ENCODE data around the gene GRSF1. TPM values are rescaled to one million over a fixed set of nuclear protein-coding genes. Genes with fewer than 3 reads are reported as not detected.
"Not testable (repeated sequence)": the region's sequence is repeated elsewhere in the genome, so short reads cannot be mapped to it uniquely, and the experiment has no call there.

The GRSF1 gene
- total RNA-seq, 1 experiment from 2014 or later, result 61.5 TPM

DNA sequence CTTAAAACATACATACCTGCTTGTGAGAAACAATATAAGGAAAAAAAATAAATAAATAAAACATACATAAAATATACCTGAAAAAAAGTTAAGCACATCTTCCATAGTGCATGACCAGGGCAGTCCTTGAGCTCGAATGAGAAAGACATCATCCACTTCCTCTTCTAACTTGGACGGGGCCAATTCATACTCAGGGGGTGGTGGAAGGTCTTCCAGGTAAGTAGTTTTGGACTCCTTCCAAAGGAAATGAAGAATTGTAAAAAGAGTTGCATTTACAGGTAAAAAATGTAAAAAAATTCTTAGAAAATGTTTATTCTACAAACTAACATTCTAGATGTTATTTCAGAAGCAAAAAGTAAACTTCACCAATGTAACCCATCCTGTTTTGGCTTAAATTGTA lies 3.6 kb downstream of the GRSF1 start:
- DNase-seq (ENCODE audit: low read depth), result no peak

DNA sequence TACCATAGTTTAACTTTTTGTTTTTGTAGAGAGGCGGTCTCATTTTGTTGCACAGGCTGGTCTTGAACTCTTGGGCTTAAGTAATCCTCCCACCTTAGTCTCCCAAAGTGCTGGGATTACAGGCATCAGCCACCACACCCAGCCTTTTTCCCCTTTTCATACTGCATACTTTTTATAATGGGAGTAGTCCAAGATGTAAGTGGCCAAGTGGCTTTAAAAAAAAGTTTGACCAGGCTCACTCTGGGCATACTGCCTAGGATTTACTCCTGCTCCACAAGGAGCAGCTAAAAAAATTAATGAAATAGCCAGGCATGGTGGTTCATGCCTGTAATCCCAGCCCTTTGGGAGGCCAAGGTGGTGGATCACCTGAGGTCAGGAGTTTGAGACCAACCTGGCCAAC lies 6.0 kb downstream of the GRSF1 start:
- DNase-seq (ENCODE audit: low read depth), result no peak

DNA sequence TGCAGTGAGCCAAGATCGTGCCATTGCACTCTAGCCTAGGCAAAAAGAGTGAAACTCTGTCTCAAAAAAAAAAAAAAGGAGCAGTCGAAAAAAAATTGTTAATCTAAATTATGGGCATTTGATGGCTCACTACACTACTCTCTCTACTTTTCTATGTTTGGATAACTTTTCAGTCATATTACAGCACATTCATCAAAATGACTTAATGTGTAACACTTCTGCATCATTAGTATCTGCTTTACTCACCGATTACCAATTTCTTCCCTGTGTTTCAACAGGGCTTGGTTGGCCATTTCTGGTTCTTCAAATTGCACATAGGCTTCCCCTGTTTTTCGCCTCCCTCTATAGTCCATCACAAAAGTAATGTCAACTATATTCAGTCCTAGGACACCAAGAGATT lies 8.4 kb downstream of the GRSF1 start:
- DNase-seq (ENCODE audit: low read depth), result no peak

DNA sequence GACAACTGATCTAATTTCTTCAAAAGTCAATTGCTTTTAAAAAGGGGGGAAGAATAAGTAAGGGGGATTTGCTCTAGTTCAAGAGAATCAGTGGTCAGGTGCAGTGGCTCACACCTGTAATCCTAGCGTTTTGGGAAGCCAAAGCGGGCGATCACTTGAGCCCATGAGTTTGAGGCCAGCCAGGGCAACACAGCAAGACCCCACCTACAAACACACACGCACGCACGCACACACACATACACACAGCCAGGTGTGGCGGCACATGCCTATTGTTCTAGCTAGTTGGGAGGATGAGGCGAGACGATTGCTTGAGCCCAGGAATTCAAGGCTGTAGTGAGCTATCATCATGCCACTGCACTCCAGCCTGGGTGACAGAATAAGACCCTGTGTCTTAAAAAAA lies 9.6 kb downstream of the GRSF1 start:
- no peak for DNase-seq (ENCODE audit: low read depth)

DNA sequence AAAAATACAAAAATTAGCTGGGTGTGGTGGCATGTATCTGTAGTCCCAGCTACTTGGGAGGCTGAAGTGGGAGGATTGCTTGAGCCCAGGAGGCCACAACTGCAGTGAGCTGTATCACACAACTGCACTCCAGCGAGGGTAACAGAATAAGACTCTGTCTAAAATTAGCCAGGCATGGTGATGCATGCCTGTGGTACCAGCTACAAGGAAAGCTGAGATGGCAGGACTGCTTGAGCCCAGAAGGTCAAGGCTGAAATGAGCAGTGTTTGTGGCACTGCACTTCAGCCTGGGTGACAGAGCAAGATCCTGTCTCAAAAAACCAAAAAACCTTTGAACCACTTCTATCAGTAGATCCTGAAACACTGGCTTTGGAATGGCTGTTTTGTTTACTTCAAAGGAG lies 10.2 kb downstream of the GRSF1 start:
- DNase-seq (ENCODE audit: low read depth), result no peak

DNA sequence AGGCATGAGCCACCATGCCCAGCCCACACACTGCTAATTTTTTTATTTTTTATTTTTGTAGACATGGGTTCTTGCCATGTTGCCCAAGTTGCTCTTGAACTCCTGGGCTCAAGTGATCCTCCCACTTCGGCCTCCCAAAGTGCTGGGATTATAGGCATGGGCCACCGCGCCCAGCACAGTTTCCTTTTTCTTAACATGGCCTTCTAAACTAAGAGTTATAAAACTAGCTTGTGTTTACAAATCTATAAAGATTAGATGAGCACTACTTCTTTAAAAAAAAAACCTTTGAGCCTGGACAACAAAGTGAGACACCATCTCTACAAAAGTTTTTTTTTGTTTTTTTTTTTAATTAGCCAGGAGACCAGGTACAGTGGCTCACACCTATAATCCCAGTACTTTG lies 10.7 kb downstream of the GRSF1 start:
- no peak for DNase-seq (ENCODE audit: low read depth)

DNA sequence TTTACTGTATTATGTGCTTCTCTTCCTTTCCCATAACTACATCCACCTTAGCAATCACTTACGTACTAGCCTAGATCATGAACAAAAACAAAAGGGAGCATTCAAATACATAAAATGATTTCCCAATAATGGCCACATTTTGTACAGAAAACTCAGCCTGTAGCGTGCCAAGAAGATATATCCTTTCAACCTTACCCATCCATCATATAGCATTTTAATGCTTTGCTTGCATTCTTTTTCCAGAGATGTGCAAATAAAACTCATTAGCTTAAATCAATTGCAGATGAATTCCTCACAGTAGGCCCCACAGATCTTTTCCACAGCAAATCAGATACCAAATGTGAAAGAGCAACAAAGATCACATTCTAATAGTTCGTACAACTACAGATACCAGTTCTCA lies 20.8 kb downstream of the GRSF1 start:
- DNase-seq (ENCODE audit: low read depth), result no peak

DNA sequence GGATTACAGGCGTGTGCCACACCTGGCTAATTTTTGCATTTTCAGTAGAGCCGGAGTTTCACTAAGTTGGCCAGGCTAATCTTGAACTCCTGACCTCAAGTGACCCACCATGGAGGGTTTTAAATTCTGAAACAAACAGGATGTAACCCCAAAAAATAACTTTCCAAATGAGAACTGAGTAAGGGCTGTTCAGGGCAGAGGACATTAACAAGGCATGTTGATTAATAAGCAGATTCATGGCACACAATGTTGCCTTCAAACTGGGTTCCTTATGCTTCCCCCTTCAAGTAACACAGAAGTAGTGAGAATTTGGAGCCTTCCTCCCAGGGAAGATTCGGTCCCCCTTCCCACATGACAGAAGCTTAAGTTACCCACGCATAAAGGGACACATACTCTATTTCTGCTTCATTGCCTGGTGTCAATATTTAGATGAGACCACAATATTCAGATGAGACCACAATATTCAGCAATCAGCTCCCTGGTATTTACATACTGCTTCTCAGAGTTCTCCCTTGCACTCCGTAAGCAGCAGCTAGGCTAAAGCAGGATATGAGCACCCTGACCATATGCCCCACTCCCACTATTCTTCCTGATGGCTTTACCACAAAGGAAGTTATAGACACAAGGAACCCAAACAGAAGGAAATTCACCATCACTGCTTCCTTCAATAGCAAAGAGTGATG lies 21.4 kb downstream of the GRSF1 start:
- DNase-seq (ENCODE audit: low read depth), result no peak

DNA sequence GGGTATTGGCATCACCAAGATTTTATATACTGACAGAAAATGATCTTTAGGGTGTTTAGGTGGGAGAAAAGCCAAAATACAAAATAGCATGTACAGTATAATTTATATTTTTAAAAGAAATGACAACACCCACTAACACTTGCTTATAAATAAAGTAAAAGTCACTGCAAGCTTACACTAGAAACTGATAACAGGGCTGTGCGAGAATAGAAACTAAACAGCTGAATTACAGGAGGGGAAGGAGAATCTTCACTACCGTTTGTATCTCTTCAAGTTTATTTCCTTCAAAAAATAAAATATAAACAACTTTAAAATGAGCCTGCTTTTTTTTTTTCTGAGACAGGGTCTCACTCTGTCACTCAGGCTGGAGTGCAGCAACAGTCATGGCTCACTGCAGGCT lies 22.8 kb downstream of the GRSF1 start:
- no peak for DNase-seq (ENCODE audit: low read depth)

DNA sequence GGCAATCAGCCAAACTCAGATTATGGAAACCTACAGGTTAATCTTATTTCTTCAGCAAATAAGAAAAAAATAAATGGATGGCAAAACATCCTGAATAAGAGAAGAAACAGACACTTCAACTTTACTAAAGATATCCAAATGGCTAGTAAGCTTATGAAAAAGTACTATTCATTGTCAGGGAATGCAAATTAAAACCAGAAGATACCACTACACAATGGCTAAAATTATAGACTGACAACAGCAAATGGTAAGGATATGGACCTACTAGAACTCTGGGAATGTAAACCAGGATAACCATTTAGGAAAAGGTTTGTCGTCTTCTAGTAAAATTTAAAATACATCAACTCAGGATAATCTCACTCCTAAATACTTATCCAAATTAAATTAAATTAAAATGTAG lies 24.3 kb downstream of the GRSF1 start:
- DNase-seq (ENCODE audit: low read depth), result no peak

DNA sequence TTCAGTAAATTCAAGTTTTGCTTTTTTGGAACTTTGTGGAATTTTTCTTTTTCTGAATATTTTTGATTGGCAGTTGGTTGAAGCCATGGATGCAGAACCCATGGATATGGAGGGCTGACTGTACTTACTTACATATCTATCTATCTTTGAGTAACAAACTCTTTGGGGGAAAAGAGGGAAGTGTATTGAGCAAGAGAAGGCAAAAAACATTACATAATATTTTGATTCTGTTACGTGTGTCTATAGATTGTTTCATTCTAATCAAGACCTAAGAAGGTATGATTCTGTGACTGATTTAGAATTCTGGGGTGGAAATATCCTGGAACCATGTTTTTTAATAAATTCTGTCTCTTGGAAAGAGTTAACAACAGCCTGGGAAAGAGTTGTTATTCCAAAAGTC lies 31.5 kb downstream of the GRSF1 start:
- no peak for DNase-seq (ENCODE audit: low read depth)

DNA sequence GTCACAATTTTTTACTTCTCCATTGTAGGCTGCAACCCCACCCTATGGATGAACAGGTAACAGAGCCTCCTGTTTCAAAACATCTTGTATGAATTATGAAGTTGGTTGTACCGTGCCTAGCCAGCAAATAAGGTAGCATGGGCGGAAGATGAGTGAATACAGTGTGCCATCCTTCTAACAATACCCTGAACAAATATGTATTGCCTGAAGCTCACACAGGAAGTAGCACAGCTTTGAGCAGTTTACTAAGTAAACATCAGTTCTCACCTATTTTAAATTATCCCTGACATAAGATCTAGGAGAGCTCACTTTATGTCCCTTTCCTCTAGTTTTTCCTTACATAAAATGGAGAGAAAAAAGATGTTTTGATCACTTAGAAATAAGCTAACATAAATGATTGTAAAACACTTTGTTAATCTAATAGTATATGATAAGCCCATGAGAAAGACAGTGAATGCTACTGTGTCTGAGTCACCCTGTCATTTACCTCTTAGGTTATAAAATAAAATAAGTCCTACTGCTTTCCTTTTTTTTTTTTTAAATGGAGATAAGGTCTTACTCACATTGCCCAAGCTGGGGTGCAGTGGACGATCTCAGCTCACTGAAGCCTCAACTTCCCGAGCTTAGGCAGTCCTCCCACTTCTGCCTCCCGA lies 36.6 kb downstream of the GRSF1 start:
- DNase-seq (ENCODE audit: low read depth), result peak; percentile 3

DNA sequence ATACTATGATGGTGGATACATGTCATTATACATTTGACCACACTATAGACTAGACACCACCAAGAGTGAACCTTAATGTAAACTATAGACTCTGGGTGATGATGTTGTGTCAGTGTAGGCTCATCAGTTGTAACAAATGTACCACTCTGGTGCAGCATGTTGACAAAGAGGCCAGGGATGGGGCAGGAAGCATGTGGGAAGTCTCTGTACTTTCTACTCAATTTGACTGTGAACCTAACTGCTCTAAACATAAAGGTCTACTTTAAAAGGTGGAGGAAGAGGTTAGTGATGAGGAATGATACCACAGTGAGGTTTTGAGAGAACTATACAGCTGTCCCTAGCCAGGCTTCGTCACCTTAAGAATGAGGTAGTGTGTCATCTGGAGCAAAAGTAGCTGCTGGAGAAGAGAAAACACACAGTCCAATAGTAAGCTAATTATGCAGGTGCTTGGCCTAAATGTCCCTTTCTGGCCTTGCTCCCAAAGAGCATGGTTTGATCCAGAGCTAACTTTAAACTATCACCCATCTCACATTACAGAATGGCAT lies 38.4 kb downstream of the GRSF1 start:
- DNase-seq (ENCODE audit: low read depth), result no peak

DNA sequence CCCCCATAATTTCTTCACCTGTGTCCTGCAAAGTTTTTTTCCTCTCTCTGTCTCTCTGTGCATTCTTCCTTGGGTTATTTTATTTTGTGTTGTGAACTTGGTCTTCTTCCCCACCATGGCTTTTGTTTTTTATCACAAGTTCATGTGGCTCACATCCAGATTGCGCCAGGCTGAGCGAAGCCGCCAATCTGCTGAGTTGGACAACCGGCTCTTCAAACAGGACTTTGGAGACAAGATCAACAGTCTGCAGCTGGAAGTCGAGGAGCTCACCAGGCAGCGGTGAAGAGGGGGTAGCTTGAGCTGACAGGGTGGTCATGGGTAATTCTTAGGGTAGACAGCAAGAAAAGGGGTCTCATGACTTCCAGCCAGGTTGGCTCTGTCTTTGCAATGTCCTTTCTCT lies 46.1 kb downstream of the GRSF1 start:
- no peak for DNase-seq (ENCODE audit: low read depth)

DNA sequence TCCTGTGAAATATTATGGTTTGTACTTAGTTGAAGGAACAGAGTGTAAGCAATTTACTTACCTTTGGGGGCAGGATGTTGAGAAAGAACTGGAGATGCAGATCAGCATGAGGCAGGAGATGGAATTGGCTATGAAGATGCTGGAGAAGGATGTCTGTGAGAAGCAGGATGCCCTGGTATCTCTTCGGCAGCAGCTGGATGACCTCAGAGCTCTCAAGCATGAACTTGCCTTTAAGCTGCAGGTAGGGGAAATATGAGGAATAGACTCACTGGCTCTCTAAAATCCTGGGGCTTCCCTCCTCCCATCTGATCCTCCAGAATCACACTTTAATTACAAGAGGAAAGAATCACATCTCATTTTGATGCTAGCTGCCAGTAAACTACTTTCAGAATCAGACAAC lies 51.0 kb downstream of the GRSF1 start:
- no peak for DNase-seq (ENCODE audit: low read depth)

DNA sequence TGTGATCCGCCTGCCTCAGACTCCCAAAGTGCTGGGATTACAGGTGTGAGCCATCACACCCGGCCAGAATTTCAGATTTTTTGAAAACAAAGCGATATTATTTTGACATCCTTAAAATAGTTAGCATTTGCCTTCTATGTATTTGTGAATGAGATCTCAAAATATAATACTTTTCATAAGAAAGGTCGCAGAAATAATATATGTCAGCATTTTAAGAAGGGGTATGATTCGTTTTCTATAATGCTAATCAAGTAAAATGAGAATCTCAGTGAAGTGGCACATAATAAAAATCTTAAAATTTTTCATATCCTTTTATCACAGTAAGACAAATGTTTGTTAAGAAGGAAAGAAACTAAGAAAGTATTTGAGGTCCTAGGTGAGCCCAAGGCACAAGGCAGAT lies 52.2 kb downstream of the GRSF1 start:
- DNase-seq (ENCODE audit: low read depth), result no peak

DNA sequence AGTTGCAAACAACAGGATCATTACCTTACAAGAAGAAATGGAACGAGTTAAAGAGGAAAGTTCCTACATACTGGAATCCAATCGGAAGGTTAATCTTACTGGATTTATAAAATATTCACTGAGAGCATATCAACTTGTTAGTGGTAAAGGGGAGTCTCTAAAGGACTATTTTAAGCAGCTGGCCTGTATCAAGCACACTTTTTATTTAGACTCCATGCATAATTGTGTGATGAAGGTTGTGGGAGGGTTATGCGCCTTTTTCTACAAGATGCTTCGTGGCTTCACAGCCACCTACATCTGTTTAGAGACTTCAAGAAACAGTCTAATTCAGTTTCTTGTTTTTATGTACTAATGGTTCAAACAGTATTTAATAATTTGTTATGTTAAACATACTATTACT lies 56.6 kb downstream of the GRSF1 start:
- DNase-seq (ENCODE audit: low read depth), result no peak

DNA sequence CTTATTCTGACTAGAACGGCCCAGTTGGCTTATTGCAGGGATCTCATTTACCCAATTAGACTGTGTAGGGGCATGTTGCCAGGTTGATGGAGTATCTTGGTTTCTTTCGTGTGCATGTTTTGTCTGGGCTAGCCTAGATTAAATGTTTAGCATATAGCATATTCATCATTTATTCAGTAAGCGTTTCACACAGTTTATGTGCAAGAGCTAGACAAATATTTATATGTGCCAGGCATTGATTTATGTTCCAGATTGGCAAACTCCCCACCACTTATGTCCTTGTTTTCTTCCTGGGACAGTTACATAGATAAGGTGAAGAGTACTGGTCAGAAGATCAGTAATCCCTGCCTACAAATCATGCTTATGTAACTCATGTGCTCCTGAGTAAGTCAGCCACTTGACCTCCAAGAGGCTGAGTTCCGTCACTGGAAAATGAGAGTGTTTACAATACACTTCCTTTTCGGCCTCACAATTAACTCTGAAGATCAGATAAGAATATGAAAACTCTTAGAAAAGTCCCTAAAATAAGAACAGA lies 60.7 kb downstream of the GRSF1 start:
- peak; percentile 57 for DNase-seq (ENCODE audit: low read depth)

DNA sequence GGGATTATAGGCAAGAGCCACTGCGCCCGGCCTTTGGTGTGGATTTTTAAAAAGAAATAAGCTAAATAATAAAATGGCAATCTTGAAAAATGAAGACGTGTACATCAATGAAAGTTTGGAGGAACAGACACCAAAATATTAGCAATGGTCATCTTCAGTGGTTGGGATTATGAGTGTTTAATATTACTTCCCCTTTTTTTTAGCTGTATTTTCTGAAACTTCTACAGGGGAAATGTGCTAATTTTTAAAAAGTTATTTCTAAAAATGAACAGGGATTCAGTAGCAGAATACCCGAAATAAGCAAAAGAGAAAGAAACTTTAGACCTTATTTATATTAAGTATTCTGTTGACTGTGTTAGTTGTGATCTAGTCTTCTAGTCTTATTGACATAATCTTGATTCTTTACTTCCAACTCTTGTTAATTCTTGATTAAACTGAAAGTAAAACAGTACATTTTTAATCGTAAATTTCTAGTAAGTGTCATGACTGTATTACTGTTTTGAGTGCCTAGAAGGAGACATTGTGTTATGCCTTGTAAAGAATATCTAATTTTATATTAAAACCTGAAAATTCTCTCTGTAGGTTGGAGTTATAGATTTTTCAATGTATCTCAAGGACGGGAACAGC lies 66.6 kb downstream of the GRSF1 start:
- no peak for DNase-seq (ENCODE audit: low read depth)

DNA sequence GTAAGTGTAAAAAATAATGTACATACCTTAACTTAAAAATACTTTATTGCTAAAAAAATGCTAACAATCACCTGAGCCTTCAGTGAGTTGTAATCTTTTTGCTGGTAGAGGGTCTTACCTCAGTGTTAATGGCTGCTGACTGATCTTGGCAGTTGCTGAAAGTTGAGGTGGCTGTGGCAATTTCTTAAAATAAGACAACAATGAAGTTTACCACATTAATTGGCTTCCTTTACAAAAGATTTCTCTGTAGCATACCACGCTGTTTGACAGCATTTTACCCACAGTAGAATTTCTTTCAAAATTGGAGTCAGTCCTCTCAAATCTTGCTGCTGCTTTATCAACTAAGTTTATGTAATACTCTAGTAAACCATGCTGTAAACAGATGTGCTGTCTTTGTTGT lies 70.3 kb downstream of the GRSF1 start:
- not testable (repeated sequence) for DNase-seq (ENCODE audit: low read depth)

DNA sequence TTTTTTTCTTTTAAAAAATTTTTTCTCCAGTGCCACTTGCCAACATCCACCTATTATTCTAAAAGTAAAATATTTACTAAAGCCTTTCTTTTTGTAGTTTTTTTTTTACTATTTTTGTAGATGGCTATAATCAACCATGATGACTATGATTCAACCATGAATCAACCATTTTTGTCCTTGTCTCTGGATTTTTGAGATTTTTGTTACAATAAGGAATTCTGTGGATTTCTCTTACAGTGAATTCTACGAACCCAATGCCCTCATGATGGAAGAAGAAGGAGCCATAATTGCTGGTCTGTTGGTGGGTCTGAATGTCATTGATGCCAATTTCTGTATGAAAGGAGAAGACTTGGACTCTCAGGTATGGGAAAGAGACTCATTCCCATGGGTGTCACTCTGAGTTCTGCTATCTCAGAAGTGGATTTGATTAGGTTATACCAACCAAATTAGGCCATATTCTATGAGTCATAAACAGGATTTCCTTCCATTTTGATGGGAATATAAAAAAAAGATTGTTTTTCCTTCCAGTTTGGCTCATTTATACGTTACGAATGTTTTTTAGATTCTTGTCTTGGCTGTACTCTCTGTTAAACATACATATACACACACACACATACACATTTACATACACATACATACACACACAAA lies 71.3 kb downstream of the GRSF1 start:
- DNase-seq (ENCODE audit: low read depth), result peak; percentile 3
